Non-pigmented ciliary epithelial cell (primary cell): ENCODE measurements around the gene ETV3.

Experiments used
- DNase-seq: peaks from one replicate; pipeline ENCODE4 v3.0.0-alpha.2; 2010; ENCODE audit warnings: low read depth

The ETV3 gene

GRCh38 chr1:157091186-157091585 lies 47.0 kb downstream of the ETV3 start:
- no peak for DNase-seq

- no peak for DNase-seq
Observed at GRCh38 chr1:157090771-157091170, 47.4 kb downstream of the ETV3 start.

GRCh38 chr1:157090196-157090647 lies 48.0 kb downstream of the ETV3 start:
- peak; percentile 40 for DNase-seq

GRCh38 chr1:157089789-157090188 lies 48.4 kb downstream of the ETV3 start:
- no peak for DNase-seq

GRCh38 chr1:157088607-157089006 lies 49.6 kb downstream of the ETV3 start:
- DNase-seq: no peak

GRCh38 chr1:157087030-157087429 lies 51.2 kb downstream of the ETV3 start:
- no peak for DNase-seq

GRCh38 chr1:157086299-157086698 lies 51.9 kb downstream of the ETV3 start:
- DNase-seq: no peak

- DNase-seq: no peak
Observed at GRCh38 chr1:157085421-157085820, 52.8 kb downstream of the ETV3 start.

- DNase-seq: no peak
Observed at GRCh38 chr1:157084720-157085119, 53.5 kb downstream of the ETV3 start.

- no peak for DNase-seq
Observed at GRCh38 chr1:157081707-157082106, 56.5 kb downstream of the ETV3 start.

- DNase-seq: no peak
Observed at GRCh38 chr1:157080714-157081113, 57.5 kb downstream of the ETV3 start.

GRCh38 chr1:157077394-157077793 lies 60.8 kb downstream of the ETV3 start:
- DNase-seq: no peak

- DNase-seq: no peak
Observed at GRCh38 chr1:157073944-157074685, 64.1 kb downstream of the ETV3 start.
